HFF-Myc (cell line): ENCODE measurements around the gene ZFR.

Experiments
- DNase-seq: peaks from one replicate; pipeline ENCODE4 v3.0.0-alpha.2; 2011; ENCODE audit warnings: low read depth; ENCODE audit errors: extremely low read depth
- H3K4me3 ChIP-seq: replicated peaks from 2 replicates; pipeline ENCODE4 v1.5.1; 2011; ENCODE audit warnings: low read depth, mild to moderate bottlenecking, control low read depth, low read length
- TF ChIP-seq, protein P1 (sequence below): IDR thresholded peaks from 2 replicates; pipeline ENCODE4 v1.5.1; 2012; ENCODE audit warnings: mild to moderate bottlenecking, low read depth, low read length, control low read depth; ENCODE audit errors: missing control alignments

Gene ZFR

DNA sequence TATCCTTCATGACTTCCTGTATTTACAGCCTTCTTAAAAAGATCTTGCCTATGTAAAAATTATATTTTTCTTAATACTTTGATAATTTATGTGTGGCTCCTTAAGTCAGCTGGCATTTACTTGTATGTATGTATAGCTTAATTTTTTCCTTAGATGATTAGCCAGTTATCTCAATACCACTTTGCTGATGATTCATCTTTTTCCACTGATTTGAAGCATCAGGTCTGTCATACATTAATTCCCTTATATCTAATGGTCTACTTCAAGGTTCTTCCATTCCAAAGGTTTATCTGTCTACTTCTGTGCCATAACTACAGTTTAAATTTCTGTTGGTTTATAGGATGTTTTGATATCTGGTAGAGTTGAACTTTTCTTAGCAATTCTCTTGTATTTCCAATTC lies 86.9 kb downstream of the ZFR start:
- DNase-seq, result no peak
- TF ChIP-seq, protein P1, sequence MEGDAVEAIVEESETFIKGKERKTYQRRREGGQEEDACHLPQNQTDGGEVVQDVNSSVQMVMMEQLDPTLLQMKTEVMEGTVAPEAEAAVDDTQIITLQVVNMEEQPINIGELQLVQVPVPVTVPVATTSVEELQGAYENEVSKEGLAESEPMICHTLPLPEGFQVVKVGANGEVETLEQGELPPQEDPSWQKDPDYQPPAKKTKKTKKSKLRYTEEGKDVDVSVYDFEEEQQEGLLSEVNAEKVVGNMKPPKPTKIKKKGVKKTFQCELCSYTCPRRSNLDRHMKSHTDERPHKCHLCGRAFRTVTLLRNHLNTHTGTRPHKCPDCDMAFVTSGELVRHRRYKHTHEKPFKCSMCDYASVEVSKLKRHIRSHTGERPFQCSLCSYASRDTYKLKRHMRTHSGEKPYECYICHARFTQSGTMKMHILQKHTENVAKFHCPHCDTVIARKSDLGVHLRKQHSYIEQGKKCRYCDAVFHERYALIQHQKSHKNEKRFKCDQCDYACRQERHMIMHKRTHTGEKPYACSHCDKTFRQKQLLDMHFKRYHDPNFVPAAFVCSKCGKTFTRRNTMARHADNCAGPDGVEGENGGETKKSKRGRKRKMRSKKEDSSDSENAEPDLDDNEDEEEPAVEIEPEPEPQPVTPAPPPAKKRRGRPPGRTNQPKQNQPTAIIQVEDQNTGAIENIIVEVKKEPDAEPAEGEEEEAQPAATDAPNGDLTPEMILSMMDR, result no peak
- H3K4me3 ChIP-seq, result no peak overlapping the region

DNA sequence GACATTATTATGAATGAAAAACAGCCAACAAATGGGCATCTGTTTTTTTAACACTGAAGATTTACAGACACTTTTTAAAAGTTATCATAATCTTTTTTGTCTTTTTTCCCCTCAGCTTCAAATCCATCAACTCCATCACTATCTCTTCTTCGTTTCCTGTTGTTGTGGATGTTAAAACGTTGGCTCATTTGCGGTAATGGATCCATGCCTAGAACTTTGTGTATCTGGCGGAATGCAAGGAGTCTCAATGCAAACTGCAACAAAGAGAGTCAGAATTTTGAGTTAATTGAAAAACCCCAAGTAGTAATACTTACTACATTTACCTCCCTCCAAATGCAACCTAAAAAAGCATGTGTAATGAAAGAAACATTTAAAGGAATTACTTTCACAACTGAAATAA lies 88.9 kb downstream of the ZFR start:
- DNase-seq, result no peak
- no peak overlapping the region for H3K4me3 ChIP-seq
- TF ChIP-seq, protein P1, result no peak

DNA sequence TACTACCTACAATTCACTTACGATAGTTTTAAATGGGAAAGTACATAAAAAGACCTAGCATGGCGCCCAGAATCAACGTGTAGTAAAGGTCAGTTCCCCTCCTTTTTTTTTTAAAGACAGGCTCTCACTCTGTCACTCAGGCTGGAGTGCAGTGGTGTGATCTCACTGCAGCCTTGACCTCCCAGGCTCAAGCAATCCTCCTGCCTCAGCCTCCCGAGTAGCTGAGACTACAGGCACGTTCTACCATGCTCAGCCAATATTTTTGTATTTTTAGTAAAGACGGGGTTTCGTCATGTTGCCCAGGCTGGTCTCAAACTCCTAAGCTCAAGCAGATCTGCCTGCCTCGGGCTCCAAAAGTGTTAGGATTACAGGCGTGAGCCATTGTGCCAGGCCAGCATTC lies 91.1 kb downstream of the ZFR start:
- H3K4me3 ChIP-seq, result no peak overlapping the region
- TF ChIP-seq, protein P1, result no peak
- no peak for DNase-seq

DNA sequence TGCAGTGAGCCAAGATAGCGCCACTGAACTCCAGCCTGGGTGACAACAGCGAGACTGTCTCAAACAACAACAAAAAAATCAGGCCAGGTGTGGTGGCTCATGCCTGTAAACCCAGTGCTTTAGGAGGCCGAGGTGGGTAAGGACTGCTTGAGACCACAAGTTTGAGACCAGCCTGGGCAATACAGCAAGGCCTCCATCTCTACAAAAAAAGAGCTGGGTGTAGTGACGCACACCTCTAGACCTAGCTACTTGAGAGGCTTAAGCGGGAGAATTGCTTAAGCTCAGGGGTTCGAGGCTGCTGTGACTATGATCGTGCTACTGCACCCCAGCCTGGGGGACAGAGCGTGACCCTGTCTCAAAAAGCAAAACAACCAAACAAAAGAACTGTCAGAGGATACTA lies 91.9 kb downstream of the ZFR start:
- TF ChIP-seq, protein P1, result no peak
- no peak overlapping the region for H3K4me3 ChIP-seq
- no peak for DNase-seq

DNA sequence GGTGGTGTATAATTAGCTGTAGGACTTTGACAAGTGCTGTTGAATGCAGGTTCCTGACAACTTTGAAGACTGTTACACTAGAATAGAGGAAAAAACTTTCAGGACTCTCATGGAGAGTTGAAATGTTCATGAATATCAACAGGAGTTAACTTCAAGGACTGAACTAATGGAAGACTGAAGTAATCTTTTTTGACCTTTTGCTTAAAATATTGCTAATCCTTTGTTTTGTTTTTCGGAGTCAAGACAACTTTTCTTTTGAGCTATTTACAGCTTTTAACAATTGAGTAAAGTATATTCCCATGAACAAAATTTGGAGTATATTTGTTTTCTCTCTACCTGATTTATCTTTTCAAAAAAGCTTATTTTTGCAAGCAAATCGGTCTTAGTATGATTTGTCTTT lies 97.7 kb downstream of the ZFR start:
- no peak overlapping the region for H3K4me3 ChIP-seq
- DNase-seq, result no peak
- TF ChIP-seq, protein P1, result no peak

DNA sequence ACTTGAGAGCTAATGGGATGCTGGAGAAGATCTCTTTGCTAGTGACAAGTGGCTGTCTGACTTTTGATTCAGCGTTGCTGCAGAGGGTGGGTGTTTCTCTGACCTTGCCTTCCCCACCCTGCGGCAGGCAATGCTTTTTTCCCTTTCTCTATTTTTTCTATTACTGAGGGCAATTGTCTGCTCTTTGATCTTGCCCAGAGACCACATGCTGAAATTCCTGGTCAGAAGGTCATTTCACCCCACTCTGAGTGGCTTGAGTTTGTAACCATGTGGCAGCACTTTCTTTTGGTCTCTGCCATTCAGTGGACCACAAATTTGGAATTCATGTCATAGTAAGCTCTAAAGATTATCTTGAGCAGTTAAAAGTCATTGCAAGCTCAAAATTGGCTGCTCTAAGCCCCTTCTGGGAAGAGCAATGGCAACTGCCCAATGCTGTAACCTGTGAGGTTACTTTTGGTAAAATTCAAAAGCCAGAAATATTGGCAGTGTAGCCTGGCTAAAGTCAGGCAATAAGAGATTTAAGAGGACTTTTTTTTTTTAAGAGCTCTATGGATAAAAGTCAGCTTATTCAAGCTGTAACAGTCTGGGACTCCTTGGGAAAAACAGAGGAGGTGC lies 101.4 kb downstream of the ZFR start:
- H3K4me3 ChIP-seq, result no peak overlapping the region
- no peak for DNase-seq
- TF ChIP-seq, protein P1, result no peak

DNA sequence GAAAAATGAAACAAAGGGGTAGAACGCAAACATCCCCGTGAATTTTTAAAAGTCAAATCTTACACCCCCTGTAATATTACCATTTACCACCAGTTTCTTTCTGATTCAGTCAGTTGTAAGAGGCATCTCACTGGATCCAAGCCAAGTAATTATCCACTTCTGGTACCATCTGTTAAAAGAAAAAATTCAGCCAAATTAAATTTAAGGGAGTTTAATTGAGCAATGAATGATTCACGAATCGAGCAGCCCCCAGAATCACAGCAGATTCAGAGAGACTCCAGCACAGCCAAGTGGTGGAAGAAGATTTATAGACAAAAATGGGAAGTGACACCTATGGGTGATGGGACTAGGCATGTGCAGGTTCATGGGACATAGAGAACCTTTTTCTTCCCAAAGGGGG lies 101.9 kb downstream of the ZFR start:
- TF ChIP-seq, protein P1, result no peak
- no peak overlapping the region for H3K4me3 ChIP-seq
- DNase-seq, result no peak
